Spinal cord (tissue), 10 donors: ENCODE data around the gene MRPS25. TPM values are rescaled to one million over a fixed set of nuclear protein-coding genes. Genes with fewer than 3 reads are reported as not detected.

Source experiments
- DNase-seq, 6 donors: peaks; one replicate each; pipeline versions ENCODE4 v3.0.0 to v3.0.0-alpha.2; 2013 to 2015; ENCODE audit warnings: low spot score in 6 of 6, low read depth in 4 of 6
- H3K27ac ChIP-seq: one replicate; pipeline ENCODE4 v1.5.1; 2013; ENCODE audit warnings: low read depth, low read length, control low read depth
- H3K27me3 ChIP-seq: one replicate; pipeline ENCODE4 v1.6.1; 2013; ENCODE audit warnings: low read length; ENCODE audit not compliant: control insufficient read depth, insufficient read depth
- H3K36me3 ChIP-seq: one replicate; pipeline ENCODE4 v1.6.1; 2013; ENCODE audit warnings: low read length; ENCODE audit not compliant: control insufficient read depth, insufficient read depth
- H3K4me1 ChIP-seq: one replicate; pipeline ENCODE4 v1.6.1; 2013; ENCODE audit warnings: low read length; ENCODE audit not compliant: control insufficient read depth, insufficient read depth
- H3K4me3 ChIP-seq: one replicate; pipeline ENCODE4 v1.5.1; 2013; ENCODE audit warnings: low read depth, low read length, control low read depth
- H3K9me3 ChIP-seq: one replicate; pipeline ENCODE4 v1.6.1; 2013; ENCODE audit warnings: low read length; ENCODE audit not compliant: control insufficient read depth, insufficient read depth
- WGBS: methylation state at CpG from one replicate; pipeline ENCODE4 v1.1.5; 2013; ENCODE audit warnings: missing lambda C conversion rate; ENCODE audit not compliant: insufficient coverage; 5-methylcytosine and 5-hydroxymethylcytosine counted together
- polyA plus RNA-seq, 2 donors: library from polyadenylated mRNA; unstranded; fragments of 120-200 nt; gene quantifications; one replicate each; pipeline ENCODE4 v1.2.1, GENCODE V29; 2013; ENCODE audit not compliant: insufficient read length in 2 of 2
- total RNA-seq, 2 donors: library from RNA; depleted of rRNA in 1 of 2; stranded (reverse); fragments of 120-200 nt in 1 of 2; fragments of >200 nt in 1 of 2; gene quantifications; one replicate each; pipeline versions ENCODE4 v1.2.3 to v1.2.4, GENCODE V29; 2013 to 2014
- donor health status: healthy.

The MRPS25 gene
- total and polyA plus RNA-seq, 4 donors: 21.1 to 97.4 (median 59.4) TPM

DNA sequence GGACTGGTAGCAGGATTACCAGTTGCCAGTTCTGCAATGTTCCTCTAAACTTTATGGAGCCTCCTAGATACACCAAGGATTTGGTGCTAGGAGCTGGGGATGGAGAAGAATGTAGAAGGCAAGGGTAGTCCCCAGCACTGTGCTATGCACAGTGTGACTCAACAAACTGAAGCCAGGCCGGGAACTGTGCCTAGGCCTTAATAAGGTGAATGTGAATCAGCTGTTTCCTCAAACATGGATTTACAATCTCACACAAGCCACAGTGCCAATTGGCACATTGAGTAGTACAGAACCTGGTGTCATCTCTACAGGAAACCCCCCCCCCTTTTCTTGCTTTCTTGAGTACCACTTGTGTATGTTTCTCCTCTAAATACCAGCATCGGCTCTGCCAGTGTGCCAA is 32.5 kb downstream of the MRPS25 start:
- WGBS: 100% methylated on average over 1 of the region's 2 CpGs
- Histone ChIP-seq H3K36me3 (peaks cover 69% of the 10 kb centered on the region), H3K4me3 (no peak overlapping the region), H3K9me3 (no peaks in the 10 kb centered on the region), H3K27me3 (no peaks in the 10 kb centered on the region), H3K27ac (no peak overlapping the region), H3K4me1 (no peaks in the 10 kb centered on the region)
- DNase-seq: no peak

GRCh38 chr3:15029625-15030024 is 35.5 kb downstream of the MRPS25 start:
- Histone ChIP-seq H3K36me3 (peaks cover 75% of the 10 kb centered on the region), H3K4me3 (no peak overlapping the region), H3K4me1 (no peaks in the 10 kb centered on the region), H3K27me3 (no peaks in the 10 kb centered on the region), H3K9me3 (no peaks in the 10 kb centered on the region), H3K27ac (no peak overlapping the region)
- DNase-seq: no peak

- WGBS: no CpG with 5 or more reads among the region's 2 CpGs
- Histone ChIP-seq H3K9me3 (no peaks in the 10 kb centered on the region), H3K4me3 (no peak overlapping the region), H3K36me3 (peaks cover 55% of the 10 kb centered on the region), H3K4me1 (no peaks in the 10 kb centered on the region), H3K27ac (no peak overlapping the region), H3K27me3 (no peaks in the 10 kb centered on the region)
- no peak for DNase-seq
These were observed 41.4 kb downstream of the MRPS25 start for GRCh38 chr3:15023719-15024118.

- Histone ChIP-seq H3K9me3 (no peaks in the 10 kb centered on the region), H3K36me3 (peaks cover 51% of the 10 kb centered on the region), H3K27ac (no peak overlapping the region), H3K27me3 (no peaks in the 10 kb centered on the region), H3K4me3 (no peak overlapping the region), H3K4me1 (no peaks in the 10 kb centered on the region)
- DNase-seq: no peak
- WGBS: 81% methylated on average over 4 of the region's 5 CpGs
These were observed 41.9 kb downstream of the MRPS25 start for GRCh38 chr3:15023249-15023648.

DNA sequence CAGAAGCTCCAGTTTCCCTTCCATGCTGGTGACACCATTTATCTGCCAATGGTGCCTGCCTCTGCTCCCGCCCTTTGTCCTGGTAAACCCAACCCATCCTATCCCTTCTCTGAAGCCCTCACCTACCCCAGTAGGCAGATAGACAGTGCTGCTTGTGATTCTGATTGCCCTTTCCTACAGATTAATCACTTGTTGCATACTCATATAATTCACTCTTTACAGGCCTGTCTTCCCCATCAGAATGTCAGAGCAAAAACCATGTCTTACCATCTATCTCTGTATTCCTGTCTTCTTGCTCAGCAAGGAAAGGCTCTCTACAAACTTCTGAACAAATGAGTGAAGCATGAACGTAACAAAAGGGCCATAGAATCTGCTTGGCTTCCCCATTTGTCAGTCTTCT is 47.9 kb downstream of the MRPS25 start:
- Histone ChIP-seq H3K27ac (no peak overlapping the region), H3K36me3 (peaks cover 41% of the 10 kb centered on the region), H3K27me3 (no peaks in the 10 kb centered on the region), H3K4me3 (no peak overlapping the region), H3K4me1 (no peaks in the 10 kb centered on the region), H3K9me3 (no peaks in the 10 kb centered on the region)
- 75% methylated on average over 2 of the region's 2 CpGs for WGBS
- no peak for DNase-seq

GRCh38 chr3:15015456-15015855 is 49.7 kb downstream of the MRPS25 start:
- peaks cover 34% of the 10 kb centered on the region for H3K36me3 ChIP-seq

DNA sequence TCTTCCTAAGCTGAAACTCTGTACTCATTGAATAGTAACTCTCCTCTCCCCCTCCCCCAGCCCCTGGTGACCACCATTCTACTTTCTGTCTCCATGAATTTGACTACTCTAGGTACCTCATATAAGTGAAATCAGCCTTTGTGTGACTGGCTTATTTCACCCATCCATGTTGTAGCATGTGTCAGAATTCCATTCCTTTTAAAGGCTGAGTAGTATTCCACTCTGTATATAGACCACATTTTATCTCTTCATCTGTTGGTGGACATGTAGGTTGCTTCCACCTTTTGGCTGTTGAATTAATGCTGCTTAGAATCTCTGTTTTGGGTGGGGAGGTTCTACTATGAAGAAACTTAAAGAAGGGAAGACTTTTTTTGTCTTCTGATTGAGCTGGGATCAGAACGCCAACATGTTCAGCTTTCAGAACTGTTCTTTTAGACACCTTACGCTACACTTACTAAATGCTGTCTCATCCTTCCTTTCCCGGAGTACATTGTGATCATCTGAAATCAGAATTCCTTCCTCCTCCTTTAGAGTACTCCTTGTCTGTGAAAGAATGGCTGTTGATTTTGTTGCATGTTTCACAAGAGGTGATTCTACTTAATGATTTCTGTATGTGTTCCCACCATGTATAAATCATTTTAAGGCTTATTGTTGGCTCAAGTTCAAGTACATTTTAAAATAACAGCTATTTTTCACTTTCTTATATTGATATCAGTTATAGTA is 50.3 kb downstream of the MRPS25 start:
- H3K27ac ChIP-seq: no peak overlapping the region
- no peaks in the 10 kb centered on the region for H3K4me1 ChIP-seq
- H3K36me3 ChIP-seq: peaks cover 32% of the 10 kb centered on the region
- no CpG with 5 or more reads among the region's 3 CpGs for WGBS
- DNase-seq: no peak
- no peaks in the 10 kb centered on the region for H3K9me3 ChIP-seq
- no peaks in the 10 kb centered on the region for H3K27me3 ChIP-seq
- no peak overlapping the region for H3K4me3 ChIP-seq

More at GRCh38 chr3:15015456-15015855, 49.7 kb downstream of the MRPS25 start:
- DNase-seq: no peak
- Histone ChIP-seq H3K27ac (no peak overlapping the region), H3K4me3 (no peak overlapping the region), H3K27me3 (no peaks in the 10 kb centered on the region), H3K9me3 (no peaks in the 10 kb centered on the region), H3K4me1 (no peaks in the 10 kb centered on the region)
- 96% methylated on average over 4 of the region's 4 CpGs for WGBS

- no peak overlapping the region for H3K27ac ChIP-seq
- WGBS: 92% methylated on average over 5 of the region's 5 CpGs
- H3K4me3 ChIP-seq: no peak overlapping the region
- DNase-seq: no peak
- peaks cover 30% of the 10 kb centered on the region for H3K36me3 ChIP-seq
- H3K4me1 ChIP-seq: no peaks in the 10 kb centered on the region
- no peaks in the 10 kb centered on the region for H3K27me3 ChIP-seq
- no peaks in the 10 kb centered on the region for H3K9me3 ChIP-seq
These were observed 53.9 kb downstream of the MRPS25 start for GRCh38 chr3:15011174-15011573.

- Histone ChIP-seq H3K27me3 (no peaks in the 10 kb centered on the region), H3K36me3 (peaks cover 28% of the 10 kb centered on the region), H3K27ac (no peak overlapping the region), H3K4me3 (no peak overlapping the region), H3K4me1 (no peaks in the 10 kb centered on the region), H3K9me3 (no peaks in the 10 kb centered on the region)
- no CpG with 5 or more reads among the region's 1 CpG for WGBS
- DNase-seq: no peak
These were observed 54.5 kb downstream of the MRPS25 start for GRCh38 chr3:15010664-15011063.

DNA sequence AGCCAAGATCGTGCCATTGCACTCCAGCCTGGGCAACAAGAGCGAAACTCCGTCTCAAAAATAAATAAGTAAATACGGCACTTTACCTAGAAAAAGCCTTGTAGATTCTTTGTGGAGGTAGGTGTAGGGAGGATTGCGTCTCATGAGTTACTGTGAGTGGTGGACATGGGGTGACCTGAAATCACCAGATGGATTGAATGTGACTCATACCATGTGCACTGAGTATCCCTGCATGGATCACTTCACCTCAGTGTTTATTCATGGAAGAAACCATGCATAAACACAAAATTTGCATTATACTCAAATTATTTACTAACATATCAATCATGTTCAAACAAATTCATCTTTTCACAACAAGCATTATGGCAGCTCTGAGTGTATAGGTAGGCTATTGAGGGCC is 55.9 kb downstream of the MRPS25 start:
- no peak for DNase-seq
- H3K27ac ChIP-seq: no peak overlapping the region
- H3K27me3 ChIP-seq: no peaks in the 10 kb centered on the region
- 100% methylated on average over 4 of the region's 5 CpGs for WGBS
- peaks cover 33% of the 10 kb centered on the region for H3K36me3 ChIP-seq
- no peaks in the 10 kb centered on the region for H3K4me1 ChIP-seq
- H3K9me3 ChIP-seq: no peaks in the 10 kb centered on the region
- H3K4me3 ChIP-seq: no peak overlapping the region
